HCEC 1CT (cell line): ENCODE results near the gene TUBB8.
"Not testable (repeated sequence)": the region's sequence is repeated elsewhere in the genome, so short reads cannot be mapped to it uniquely, and the experiment has no call there.

Experiments
- DNase-seq: peaks from one replicate; pipeline ENCODE4 v3.0.0-alpha.2; 2017

TUBB8 gene

DNA sequence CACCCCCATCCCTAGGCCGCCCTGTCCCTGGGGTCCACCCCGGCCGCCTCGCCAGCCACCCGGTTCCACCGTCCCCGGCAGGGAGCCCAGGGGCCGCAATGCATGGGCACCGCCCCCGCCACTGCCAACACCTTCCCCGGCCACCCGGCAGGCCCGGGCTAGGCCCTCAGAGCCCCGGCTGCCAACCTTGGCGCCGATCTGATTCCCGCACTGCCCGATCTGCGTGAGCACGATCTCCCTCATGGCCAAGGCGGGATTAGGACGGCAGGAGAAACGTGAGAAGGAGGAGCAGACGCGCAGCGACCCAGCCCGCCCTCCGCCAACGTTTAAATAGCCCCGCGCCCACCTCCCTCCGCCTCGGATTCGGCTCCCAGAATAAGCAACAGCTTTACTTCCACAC is at the start of gene TUBB8:
TSS of gene TUBB8 (minus strand) at position 301 of the 400 bp plus-strand sequence. CDS start at position 243, 58 bp downstream.
- no peak for DNase-seq

- no peak for DNase-seq
These were observed 47.4 kb upstream of the TUBB8 start for GRCh38 chr10:96466-96865.

DNA sequence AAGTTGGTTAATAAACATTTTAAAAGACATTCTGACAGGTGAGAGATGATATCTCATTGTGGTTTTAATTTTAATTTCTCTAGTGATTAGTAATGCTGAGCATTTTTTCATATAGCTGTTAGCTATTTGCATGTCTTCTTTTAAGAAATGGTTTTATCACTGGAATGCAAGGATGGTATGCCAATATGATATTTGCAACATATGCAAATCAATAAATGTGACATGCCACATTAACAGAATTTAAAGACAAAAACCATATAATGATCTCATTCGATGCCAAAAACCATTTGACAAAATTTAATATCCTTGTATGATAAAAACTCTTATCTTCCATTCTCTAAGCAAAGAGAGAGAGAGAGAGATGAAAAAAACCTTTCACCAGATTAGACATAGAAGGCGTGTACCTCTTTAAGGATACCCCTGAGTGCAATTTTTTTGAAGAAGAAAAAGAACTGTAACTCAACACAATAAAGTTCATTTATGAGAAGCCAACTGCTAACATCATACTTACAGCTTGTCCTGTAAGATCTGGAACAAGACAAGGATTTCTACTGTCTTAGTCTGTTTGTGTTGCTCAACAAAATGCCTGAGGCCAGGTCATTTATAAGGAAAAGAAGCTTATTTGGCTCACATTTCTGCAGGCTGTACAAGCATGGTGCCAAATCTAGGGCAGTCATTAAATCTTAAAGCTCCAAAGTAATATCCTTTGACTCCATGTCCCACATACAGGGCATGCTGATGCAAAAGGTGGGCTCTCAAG is 46.4 kb upstream of the TUBB8 start:
- no peak for DNase-seq

- no peak for DNase-seq
These were observed 45.5 kb upstream of the TUBB8 start for GRCh38 chr10:94613-95012.

DNA sequence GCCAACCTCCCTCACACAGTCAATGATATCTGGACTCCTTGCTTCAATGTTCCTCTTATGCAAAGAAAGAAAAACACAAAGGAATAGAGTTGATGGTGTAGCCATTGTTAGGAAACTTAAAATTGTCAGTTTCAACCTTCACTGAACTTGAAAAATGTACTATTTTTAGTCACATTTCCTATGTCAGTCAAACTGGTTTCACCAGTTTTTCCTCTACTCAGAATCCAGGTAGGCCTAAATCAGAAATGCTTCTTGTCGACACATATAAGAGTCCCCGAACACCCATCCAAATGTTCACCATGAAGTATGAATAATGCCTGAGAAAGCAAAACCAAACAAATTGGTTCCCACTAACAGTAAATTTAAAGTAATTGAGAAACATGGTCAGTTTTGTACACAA is 43.8 kb upstream of the TUBB8 start:
- DNase-seq = no peak

- no peak for DNase-seq
These were observed 43.1 kb upstream of the TUBB8 start for GRCh38 chr10:92153-92552.

DNA sequence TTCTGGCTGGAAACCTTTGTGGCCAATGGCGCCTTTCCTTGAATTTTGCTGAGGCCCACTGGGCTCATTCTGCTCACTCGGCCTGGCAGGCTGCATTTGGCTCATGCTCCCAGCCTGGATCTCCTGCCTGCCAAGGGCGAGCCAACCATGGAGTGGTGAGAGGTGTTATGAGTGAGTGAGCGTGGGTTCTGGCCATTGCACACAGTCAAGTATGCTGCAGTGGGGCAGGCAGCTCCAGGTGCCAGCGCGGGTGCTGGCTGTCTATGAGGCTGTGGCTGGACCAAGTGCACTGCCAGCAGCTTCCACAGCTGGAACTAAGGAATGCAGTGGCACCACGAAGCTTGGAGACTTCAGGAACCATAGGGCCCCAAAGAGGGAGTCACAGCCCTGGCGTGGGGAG is 42.2 kb upstream of the TUBB8 start:
- no peak for DNase-seq

DNA sequence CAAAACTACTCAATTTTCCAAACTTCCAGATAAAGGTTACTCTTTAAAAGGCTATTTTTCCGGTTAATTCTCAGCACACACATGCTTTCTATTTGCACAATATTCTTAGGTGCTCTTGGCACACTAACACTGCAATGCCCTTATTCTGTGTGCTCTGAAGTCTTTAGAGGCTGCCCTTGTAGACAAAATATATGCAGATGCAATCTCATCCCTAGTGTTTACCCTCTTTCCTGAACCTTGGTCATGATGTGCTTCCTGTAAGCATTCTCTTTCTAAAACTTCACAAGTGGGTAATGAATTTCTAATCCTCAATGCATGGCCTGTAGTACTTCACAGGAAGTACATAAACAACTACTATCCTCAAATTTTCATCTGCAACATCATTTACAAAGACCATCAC is 41.1 kb upstream of the TUBB8 start:
- DNase-seq = no peak

GRCh38 chr10:89248-89647 is 40.2 kb upstream of the TUBB8 start:
- DNase-seq = no peak

DNA sequence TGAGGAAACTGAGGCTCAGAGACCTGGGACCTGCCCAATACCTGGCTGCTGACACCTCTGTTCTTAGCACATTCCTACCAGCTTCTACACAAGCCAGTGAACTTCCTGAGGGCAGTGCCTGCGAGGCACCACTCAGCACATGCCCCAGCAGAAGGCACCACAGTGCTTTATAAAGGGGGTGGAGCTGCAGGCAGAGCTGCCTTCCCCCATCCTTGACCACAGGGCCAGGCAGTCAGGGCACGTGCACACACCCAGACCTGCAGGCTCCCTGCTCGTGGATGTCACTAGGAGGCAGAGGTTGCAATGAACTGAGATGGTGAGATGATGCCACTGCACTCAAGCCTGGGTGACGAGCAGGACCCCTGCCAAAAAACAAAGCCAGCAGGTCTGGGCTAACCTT is 39.2 kb upstream of the TUBB8 start:
- no peak for DNase-seq

GRCh38 chr10:87177-88080 is 38.3 kb upstream of the TUBB8 start:
- no peak for DNase-seq

DNA sequence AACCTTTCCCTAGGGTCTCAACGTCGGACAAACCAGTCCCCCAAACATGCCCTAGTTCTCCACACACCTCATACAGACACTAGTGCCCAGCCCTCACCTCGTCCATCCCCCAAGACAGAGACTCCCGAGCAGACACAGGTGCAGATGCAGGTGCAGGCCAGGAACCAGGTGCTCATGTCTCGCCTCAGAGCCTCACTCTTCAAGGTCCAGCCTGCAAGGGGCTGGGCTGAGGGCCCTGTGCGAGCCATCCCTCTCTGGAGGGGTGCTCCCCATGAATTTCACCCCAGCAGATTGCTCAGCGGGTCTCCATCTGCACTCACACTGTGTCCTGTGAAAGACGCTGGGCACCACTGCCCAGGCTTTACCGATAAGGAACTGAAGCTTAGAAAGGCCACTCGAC is 36.9 kb upstream of the TUBB8 start:
- DNase-seq = no peak

- no peak for DNase-seq
These were observed 35.9 kb upstream of the TUBB8 start for GRCh38 chr10:85044-85443.

GRCh38 chr10:83930-84530 is 34.9 kb upstream of the TUBB8 start:
- DNase-seq = no peak

DNA sequence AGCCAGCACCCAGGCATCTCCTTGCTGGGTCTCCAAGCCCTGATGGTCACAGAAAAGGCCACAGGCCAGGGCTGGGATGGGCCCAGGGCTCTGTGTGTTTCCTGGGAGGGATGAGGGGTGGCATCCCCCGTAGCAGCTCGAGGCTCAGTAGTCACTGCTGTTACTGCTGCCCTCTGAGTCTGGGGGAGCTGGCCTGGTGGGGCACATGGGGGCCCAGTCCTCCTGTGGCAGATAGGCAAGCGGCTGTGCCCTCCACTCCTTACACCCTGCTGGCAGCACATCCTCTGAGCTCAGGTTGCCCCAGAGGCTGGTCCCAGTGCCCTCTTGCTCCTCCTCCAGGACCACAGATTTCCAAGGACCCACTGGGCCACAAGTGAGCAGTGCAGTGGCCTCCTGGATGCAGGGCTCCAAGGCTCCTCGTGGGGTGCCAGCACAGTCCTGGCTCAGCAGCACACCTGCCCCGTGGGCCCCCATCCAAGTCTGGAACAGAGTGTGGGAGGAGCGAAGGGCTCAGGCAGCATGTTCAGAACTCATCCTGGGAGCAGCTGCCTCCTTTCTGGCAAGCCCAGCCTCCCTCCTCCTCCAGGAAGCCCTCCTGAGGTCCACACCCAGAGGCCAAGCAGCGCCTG is 31.5 kb upstream of the TUBB8 start:
- DNase-seq = no peak

DNA sequence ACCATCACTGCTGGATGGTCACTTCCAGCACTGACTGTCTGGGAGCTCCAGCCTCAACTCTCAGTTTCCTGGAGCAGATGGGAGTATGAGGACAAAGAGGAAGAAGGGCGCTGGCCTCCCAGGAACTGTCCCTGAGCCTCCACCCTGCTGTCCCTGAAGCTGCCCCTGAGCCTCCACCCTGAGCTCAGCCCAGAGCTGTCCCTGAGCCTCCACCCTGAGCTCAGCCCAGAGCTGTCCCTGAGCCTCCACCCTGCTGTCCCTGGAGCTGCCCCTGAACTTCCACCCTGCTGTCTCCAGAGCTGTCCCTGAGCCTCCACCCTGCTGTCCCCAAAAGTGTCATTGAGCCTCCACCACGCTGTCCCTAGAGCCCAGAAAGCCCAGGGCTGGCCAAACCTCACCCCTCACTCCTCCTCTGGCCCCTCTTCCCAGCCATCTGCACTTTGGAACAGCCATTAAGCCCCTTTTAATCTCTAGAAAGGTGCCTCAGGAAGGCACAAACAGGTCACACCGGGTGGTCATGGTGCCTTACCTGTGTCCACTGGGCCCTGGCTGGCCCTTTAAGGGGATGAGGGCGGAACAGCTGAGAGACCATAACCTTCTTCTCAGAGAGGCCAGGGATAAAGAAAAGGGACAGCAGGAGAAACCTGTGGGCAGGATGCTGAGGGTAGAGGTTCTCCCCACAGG is 30.6 kb upstream of the TUBB8 start:
- no peak for DNase-seq

DNA sequence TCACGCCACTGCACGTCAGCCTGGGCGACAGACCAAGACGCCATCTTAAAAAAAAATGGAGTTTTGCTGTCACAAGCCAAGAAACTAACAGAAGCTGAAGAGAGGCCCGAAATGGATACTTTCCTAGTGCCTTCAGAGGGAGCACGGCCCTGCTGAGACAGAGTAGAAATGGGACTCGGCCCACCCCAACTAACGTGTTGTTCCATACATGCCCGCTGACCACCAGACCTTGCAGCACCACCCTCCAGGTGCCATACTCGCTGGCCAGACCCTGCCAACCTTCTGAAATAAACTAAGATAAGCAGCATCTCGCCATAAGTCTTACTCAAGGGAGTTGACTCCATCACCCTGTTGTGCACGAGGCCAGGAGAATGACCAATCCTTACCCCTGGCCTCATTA is 29.5 kb upstream of the TUBB8 start:
- no peak for DNase-seq

DNA sequence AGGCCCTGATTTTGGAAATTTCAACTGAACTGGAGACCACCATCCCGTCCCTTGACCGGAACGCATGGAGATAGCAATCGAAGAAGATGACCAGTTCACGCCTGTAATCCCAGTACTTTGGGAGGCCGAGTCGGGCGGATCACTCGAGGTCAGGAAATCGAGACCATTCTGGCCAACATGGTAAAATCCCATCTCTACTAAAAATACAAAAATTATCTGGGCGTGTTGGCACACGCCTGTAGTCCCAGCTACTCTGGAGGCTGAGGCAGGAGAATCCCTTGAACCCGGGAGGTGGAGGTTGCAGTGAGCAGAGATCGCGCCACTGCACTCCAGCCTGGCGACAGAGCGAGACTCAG is 25.1 kb upstream of the TUBB8 start:
- DNase-seq = not testable (repeated sequence)

GRCh38 chr10:73543-74265 is 24.6 kb upstream of the TUBB8 start:
- DNase-seq = peak; percentile 56

GRCh38 chr10:68156-68555 is 19.1 kb upstream of the TUBB8 start:
- not testable (repeated sequence) for DNase-seq

- not testable (repeated sequence) for DNase-seq
These were observed 830 bp upstream of the TUBB8 start for GRCh38 chr10:49926-50325.

GRCh38 chr10:47864-48263 is 1.2 kb downstream of the TUBB8 start:
- not testable (repeated sequence) for DNase-seq
